ENCODE data around the gene TFPI2. TPM values are rescaled to one million over a fixed set of nuclear protein-coding genes. Genes with fewer than 3 reads are reported as not detected.

Gene TFPI2
- total RNA-seq, 2 donors from 2014 or later, result 1.7 to 10.3 TPM

DNA sequence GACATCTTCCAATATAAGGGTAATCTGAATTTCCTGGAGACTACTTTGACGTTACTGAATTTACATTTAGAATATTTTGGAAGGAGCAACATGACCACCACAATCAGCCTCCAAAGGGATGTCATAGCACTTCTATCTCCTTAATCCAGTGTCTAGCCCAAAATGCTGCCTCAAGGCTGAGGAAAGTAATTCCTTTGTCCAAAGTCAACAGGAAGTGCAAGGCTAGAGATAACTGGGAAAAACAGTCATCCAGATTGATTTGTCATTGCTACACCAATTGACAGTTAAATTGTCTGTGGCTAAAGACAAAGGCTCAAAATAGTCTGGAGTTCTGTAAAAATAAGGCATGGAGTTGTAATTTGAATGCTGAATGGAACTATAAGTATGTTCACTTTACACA lies 3.9 kb upstream of the TFPI2 start:
- H3K9me3 ChIP-seq, result no peaks in the 10 kb centered on the region
- H3K36me3 ChIP-seq, result no peaks in the 10 kb centered on the region
- no peak for DNase-seq (ENCODE audit: low spot score)
- no peaks in the 10 kb centered on the region for H3K27me3 ChIP-seq (replicated peaks; ENCODE audit: insufficient read depth)
- intact Hi-C loops (cut with DNase I), result no loop called here
- no peaks in the 10 kb centered on the region for H3K4me1 ChIP-seq (replicated peaks)
- WGBS, result 69% methylated on average over 1 of the region's 1 CpG
- no peak overlapping the region for H3K4me3 ChIP-seq
- H3K27ac ChIP-seq, result no peak overlapping the region
- TF ChIP-seq, protein P1, sequence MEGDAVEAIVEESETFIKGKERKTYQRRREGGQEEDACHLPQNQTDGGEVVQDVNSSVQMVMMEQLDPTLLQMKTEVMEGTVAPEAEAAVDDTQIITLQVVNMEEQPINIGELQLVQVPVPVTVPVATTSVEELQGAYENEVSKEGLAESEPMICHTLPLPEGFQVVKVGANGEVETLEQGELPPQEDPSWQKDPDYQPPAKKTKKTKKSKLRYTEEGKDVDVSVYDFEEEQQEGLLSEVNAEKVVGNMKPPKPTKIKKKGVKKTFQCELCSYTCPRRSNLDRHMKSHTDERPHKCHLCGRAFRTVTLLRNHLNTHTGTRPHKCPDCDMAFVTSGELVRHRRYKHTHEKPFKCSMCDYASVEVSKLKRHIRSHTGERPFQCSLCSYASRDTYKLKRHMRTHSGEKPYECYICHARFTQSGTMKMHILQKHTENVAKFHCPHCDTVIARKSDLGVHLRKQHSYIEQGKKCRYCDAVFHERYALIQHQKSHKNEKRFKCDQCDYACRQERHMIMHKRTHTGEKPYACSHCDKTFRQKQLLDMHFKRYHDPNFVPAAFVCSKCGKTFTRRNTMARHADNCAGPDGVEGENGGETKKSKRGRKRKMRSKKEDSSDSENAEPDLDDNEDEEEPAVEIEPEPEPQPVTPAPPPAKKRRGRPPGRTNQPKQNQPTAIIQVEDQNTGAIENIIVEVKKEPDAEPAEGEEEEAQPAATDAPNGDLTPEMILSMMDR (IDR thresholded peaks at IDR 0.05), result no peak
- TF ChIP-seq POLR2AphosphoS5 (IDR thresholded peaks at IDR 0.05), result no peak
- TF ChIP-seq POLR2A (IDR thresholded peaks at IDR 0.05), result no peak

DNA sequence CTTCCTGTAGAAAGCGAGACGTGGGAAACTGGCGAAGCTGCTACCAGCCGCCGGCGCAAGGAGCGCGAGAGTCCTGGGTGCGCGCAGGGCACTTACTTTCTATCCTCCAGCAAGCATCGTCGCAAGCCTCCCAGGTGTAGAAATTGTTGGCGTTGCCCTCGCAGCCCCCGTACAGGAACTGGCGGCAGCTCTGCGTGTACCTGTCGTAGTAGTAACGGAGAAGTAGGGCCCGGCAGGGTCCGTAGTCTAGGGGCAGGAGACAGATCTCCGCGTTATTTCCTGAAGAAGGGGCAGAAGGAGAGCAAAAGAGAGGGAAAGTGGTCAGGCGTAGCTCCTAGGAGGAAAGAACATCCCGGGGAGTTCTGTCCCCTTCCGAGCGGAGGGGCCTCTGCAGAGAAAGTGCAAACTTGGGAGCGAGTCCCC lies 501 bp downstream of the TFPI2 start:
- Histone ChIP-seq H3K9me3 (no peaks in the 10 kb centered on the region), H3K4me1 (replicated peaks) (no peaks in the 10 kb centered on the region), H3K36me3 (no peaks in the 10 kb centered on the region), H3K4me3 (peak overlapping the region; percentile 33 to 39), H3K27ac (no peak overlapping the region), H3K27me3 (replicated peaks; ENCODE audit: insufficient read depth) (no peaks in the 10 kb centered on the region)
- TF ChIP-seq, protein P1 (IDR thresholded peaks at IDR 0.05), result no peak
- TF ChIP-seq POLR2AphosphoS5 (IDR thresholded peaks at IDR 0.05) (no peak), POLR2A (IDR thresholded peaks at IDR 0.05) (no peak)
- DNase-seq (ENCODE audit: low spot score), result peak; percentile 6
- 1% methylated on average over 28 of the region's 28 CpGs for WGBS
- intact Hi-C loops (cut with DNase I), result no loop called here

DNA sequence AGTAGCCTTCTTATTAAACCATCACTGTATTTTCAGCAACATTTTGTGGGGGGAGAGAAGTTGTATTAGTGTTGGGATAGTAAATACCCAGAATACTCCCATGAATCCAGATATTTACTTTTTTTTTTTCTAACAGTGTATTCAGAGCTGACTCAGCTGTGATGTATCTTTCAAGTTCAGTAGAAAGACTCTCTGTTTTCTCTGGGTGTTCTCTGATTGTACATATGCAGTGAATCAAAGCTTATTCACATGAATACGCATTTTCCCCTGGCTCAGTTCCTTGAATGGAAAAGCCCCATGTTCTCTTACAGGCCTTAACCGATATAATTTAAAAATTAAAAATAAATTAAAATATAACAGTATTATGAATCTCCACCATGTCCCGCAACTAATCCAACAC lies 1.3 kb downstream of the TFPI2 start:
- no peaks in the 10 kb centered on the region for H3K9me3 ChIP-seq
- intact Hi-C loops (cut with DNase I), result no loop called here
- no peaks in the 10 kb centered on the region for H3K36me3 ChIP-seq
- no peak overlapping the region for H3K4me3 ChIP-seq
- no peaks in the 10 kb centered on the region for H3K4me1 ChIP-seq (replicated peaks)
- no peaks in the 10 kb centered on the region for H3K27me3 ChIP-seq (replicated peaks; ENCODE audit: insufficient read depth)
- no peak overlapping the region for H3K27ac ChIP-seq
- 95% methylated on average over 3 of the region's 3 CpGs for WGBS
- TF ChIP-seq POLR2A (IDR thresholded peaks at IDR 0.05) (no peak), POLR2AphosphoS5 (IDR thresholded peaks at IDR 0.05) (no peak)
- TF ChIP-seq, protein P1 (IDR thresholded peaks at IDR 0.05), result no peak
- no peak for DNase-seq (ENCODE audit: low spot score)

DNA sequence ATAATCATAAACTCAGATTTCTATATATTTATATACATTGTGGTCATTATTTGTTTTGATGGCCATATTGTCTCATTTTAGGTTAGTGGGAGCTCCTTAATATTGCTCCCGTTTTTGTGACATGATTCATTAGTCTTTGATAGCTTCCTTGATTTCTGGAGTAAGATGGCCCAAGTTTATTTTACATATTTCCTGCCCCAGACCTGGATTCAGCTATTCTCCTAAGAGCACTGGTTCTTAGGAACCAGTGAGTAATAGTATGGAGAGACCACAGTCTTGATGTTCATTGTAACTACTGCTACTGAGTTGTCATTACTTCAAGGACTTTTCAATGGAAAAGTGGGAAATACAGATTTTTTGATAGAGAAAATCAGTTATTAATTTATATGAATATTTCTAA lies 6.0 kb downstream of the TFPI2 start:
- no peak overlapping the region for H3K4me3 ChIP-seq
- 79% methylated on average over 1 of the region's 1 CpG for WGBS
- intact Hi-C loops (cut with DNase I), result no loop called here
- H3K9me3 ChIP-seq, result no peaks in the 10 kb centered on the region
- TF ChIP-seq, protein P1 (IDR thresholded peaks at IDR 0.05), result no peak
- no peak for DNase-seq (ENCODE audit: low spot score)
- no peaks in the 10 kb centered on the region for H3K27me3 ChIP-seq (replicated peaks; ENCODE audit: insufficient read depth)
- H3K36me3 ChIP-seq, result no peaks in the 10 kb centered on the region
- H3K27ac ChIP-seq, result no peak overlapping the region
- H3K4me1 ChIP-seq (replicated peaks), result no peaks in the 10 kb centered on the region

DNA sequence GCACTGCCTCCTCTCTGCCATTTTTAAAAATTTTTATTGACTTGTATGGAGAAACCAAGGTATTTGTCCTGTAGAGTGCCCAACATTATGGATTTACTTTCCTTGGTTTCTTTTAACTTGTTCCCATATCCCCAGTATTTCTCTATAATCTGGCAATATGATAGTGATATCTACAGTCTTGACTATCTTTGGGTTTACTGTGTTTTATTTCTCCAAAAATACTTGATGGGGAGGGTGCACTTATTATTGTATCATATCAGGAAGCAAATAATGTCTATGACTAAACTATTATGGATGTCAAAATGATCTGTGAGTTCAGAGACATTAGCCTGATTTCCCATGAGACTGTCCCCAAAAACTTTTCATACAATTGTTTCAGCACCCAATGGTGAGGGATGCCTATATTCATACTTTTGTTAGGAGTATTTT lies 6.6 kb downstream of the TFPI2 start:
- Histone ChIP-seq H3K9me3 (no peaks in the 10 kb centered on the region), H3K36me3 (no peaks in the 10 kb centered on the region), H3K4me1 (replicated peaks) (no peaks in the 10 kb centered on the region), H3K27ac (no peak overlapping the region), H3K4me3 (no peak overlapping the region), H3K27me3 (replicated peaks; ENCODE audit: insufficient read depth) (no peaks in the 10 kb centered on the region)
- intact Hi-C loops (cut with DNase I), result no loop called here
- DNase-seq (ENCODE audit: low spot score), result no peak
- TF ChIP-seq POLR2AphosphoS5 (IDR thresholded peaks at IDR 0.05) (no peak), POLR2A (IDR thresholded peaks at IDR 0.05) (no peak)
- TF ChIP-seq, protein P1 (IDR thresholded peaks at IDR 0.05), result no peak

Measured in prostate gland (tissue), 2 donors.